A673 (cell line): ENCODE data around the gene YWHAQ.

Experiments
- CTCF ChIP-seq: fragments of 300-800, 200-600 bp; sonication (generic); conservative IDR thresholded peaks from 2 replicates; pipeline ENCODE4 v1.5.1; 2017; ENCODE audit warnings: low read depth, mild to moderate bottlenecking, antibody characterized with exemption, low read length, moderate library complexity, mixed read lengths
- EZH2 ChIP-seq: fragments of 200-600 bp; sonication (generic); IDR thresholded peaks from 2 replicates; pipeline ENCODE4 v1.6.1; 2017; ENCODE audit warnings: borderline replicate concordance, low read depth, mild to moderate bottlenecking, mixed read lengths, antibody characterized with exemption, low read length; ENCODE audit not compliant: poor library complexity, severe bottlenecking

DNA sequence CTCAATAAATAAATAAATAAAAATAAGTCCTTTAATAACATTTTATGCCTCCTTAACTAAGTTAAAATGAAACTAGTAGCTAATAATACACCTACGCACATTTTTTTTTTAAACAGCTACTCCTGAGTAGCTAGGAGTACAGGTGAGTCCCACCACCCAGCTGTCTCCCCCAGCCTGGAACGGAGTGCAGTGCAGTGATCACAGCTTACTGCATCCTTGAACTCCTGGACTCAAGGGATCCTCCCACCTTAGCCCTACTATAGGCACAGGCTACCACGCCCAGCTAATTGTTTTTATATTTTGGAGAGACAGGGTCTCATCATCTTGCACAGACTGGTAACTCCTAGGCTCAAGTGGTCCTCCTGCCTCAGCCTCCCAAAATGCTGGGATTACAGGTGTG is 28.4 kb downstream of the YWHAQ start:
- TF ChIP-seq CTCF (no peak), EZH2 (no peak)
